ENCODE data around the gene MGAT3. TPM values are rescaled to one million over a fixed set of nuclear protein-coding genes. Genes with fewer than 3 reads are reported as not detected.

MGAT3 gene
- total and polyA plus RNA-seq, 2 of the 13 experiments (the other 11 are each of a cell fraction or from before 2014, with no cell fraction given), result 0.11 to 0.15 TPM

GRCh38 chr22:39470451-39471291, 13.9 kb downstream of the MGAT3 start (continued):
- TF ChIP-seq IRF2 (CRISPR knock-in tag; IDR thresholded peaks at IDR 0.05) (no peak), ZKSCAN8 (CRISPR knock-in tag; IDR thresholded peaks at IDR 0.05; ENCODE audit: borderline replicate concordance) (no peak), ZSCAN25 (CRISPR knock-in tag; IDR thresholded peaks at IDR 0.05) (no peak), SOX13 (IDR thresholded peaks at IDR 0.05) (no peak), SOX13 (CRISPR knock-in tag; conservative IDR thresholded peaks at IDR 0.05 in 1 of 2, IDR thresholded peaks at IDR 0.05 in 1 of 2) (peak in 1 of 2 experiments; percentile 28; a peak in 1 of 4 replicates), PHF20 (CRISPR knock-in tag; IDR thresholded peaks at IDR 0.05) (0 out of 2 replicates have a peak, but pooled peaks have one; percentile 4), PRDM10 (CRISPR knock-in tag; IDR thresholded peaks at IDR 0.05; ENCODE audit: low read depth) (0 out of 2 replicates have a peak, but pooled peaks have one; percentile 45), CCAR2 (optimal IDR thresholded peaks at IDR 0.05; ENCODE audit: low read depth, low read length) (no peak), ZBTB44 (CRISPR knock-in tag; IDR thresholded peaks at IDR 0.05) (no peak), ZNF776 (CRISPR knock-in tag; IDR thresholded peaks at IDR 0.05) (no peak), TERF1 (CRISPR knock-in tag; IDR thresholded peaks at IDR 0.05) (no peak), THAP7 (CRISPR knock-in tag; IDR thresholded peaks at IDR 0.05) (no peak), ZFYVE20 (CRISPR knock-in tag; IDR thresholded peaks at IDR 0.05; ENCODE audit: borderline replicate concordance, low read depth) (0 out of 2 replicates have a peak, but pooled peaks have one; percentile 37), ZFX (CRISPR knock-in tag; IDR thresholded peaks at IDR 0.05; ENCODE audit: low read depth) (no peak), ZNF891 (CRISPR knock-in tag; IDR thresholded peaks at IDR 0.05) (no peak), ZNF281 (CRISPR knock-in tag; IDR thresholded peaks at IDR 0.05; ENCODE audit: borderline replicate concordance) (peak; percentile 80; the same call in 1 of the 2 replicates), ZNF772 (CRISPR knock-in tag; IDR thresholded peaks at IDR 0.05) (0 out of 2 replicates have a peak, but pooled peaks have one; percentile 15), MAFF (IDR thresholded peaks at IDR 0.05; ENCODE audit: low read depth, low read length) (0 out of 2 replicates have a peak, but pooled peaks have one; percentile 30)
